Tibial nerve (tissue), 4 donors: ENCODE measurements around the gene MRPL43. TPM values are rescaled to one million over a fixed set of nuclear protein-coding genes. Genes with fewer than 3 reads are reported as not detected.

Source experiments
- DNase-seq, 2 donors: peaks; one replicate each; pipeline ENCODE4 v3.0.0-alpha.2; 2019; ENCODE audit warnings: low spot score in 2 of 2
- H3K27ac ChIP-seq, 4 donors: fragments of 200-600 bp; sonication (generic) in 3 of 4; one replicate each; pipeline ENCODE4 v1.5.1; 2017 to 2019; ENCODE audit warnings: mild to moderate bottlenecking in 1 of 4
- H3K27me3 ChIP-seq, 2 donors: fragments of 200-600 bp; sonication (generic) in 1 of 2; one replicate each; pipeline versions ENCODE4 v1.5.1 to v1.6.0; 2017 to 2019
- H3K36me3 ChIP-seq, 3 donors: fragments of 200-600 bp; sonication (generic); one replicate each; pipeline ENCODE4 v1.5.1; 2018 to 2019
- H3K4me1 ChIP-seq, 4 donors: fragments of 200-600 bp; sonication (generic) in 3 of 4; one replicate each; pipeline ENCODE4 v1.5.1; 2017 to 2019
- H3K4me3 ChIP-seq, 4 donors: fragments of 200-600 bp; sonication (generic) in 3 of 4; one replicate each; pipeline ENCODE4 v1.5.1; 2017 to 2019; ENCODE audit warnings: mild to moderate bottlenecking in 1 of 4, moderate library complexity in 1 of 4
- H3K9me3 ChIP-seq, 4 donors: fragments of 200-600 bp; sonication (generic) in 3 of 4; one replicate each; pipeline ENCODE4 v1.5.1; 2017 to 2019
- CTCF ChIP-seq, 5 experiments: fragments of 200-600 bp in 3 of 5; fragments of 450-650 bp in 2 of 5; sonication (generic) in 3 of 5; IDR thresholded peaks; one replicate each; pipeline ENCODE4 v1.5.1; 2016 to 2019; ENCODE audit warnings: antibody characterized with exemption in 5 of 5, mild to moderate bottlenecking in 3 of 5, moderate library complexity in 2 of 5
- EP300 ChIP-seq, 2 donors: sonication (generic); formaldehyde crosslinking; IDR thresholded peaks; one replicate each; pipeline ENCODE4 v1.6.1; 2017; ENCODE audit warnings: antibody characterized with exemption in 2 of 2, mild to moderate bottlenecking in 1 of 2
- POLR2A ChIP-seq, 2 donors: fragments of 450-650 bp; IDR thresholded peaks; one replicate each; pipeline ENCODE4 v1.6.1; 2017; ENCODE audit warnings: antibody characterized with exemption in 2 of 2, mild to moderate bottlenecking in 2 of 2, moderate library complexity in 2 of 2
- WGBS, 2 donors: methylation state at CpG; one replicate each; pipeline ENCODE4 v1.1.5; 2018; 5-methylcytosine and 5-hydroxymethylcytosine counted together
- total RNA-seq, 4 donors: library from RNA; depleted of rRNA; stranded (reverse); fragments of >200 nt; gene quantifications; one replicate each; pipeline ENCODE4 v1.1.0, GENCODE V29; 2016

MRPL43 gene
- total RNA-seq, 4 donors from 2014 or later = 64.1 to 146 (median 99.5) TPM

GRCh38 chr10:101030496-101031127 is 43.3 kb upstream of the MRPL43 start:
- no peaks in the 10 kb centered on the region for H3K27me3 ChIP-seq
- peaks cover 0 to 12% (median 7%) of the 10 kb centered on the region in 3 donors for H3K36me3 ChIP-seq
- peaks cover 0 to 37% (median 21%) of the 10 kb centered on the region in 4 donors for H3K4me1 ChIP-seq
- no peak for TF ChIP-seq EP300 (IDR thresholded peaks at IDR 0.05)
- no peak for TF ChIP-seq CTCF (IDR thresholded peaks at IDR 0.05)
- no peak for TF ChIP-seq POLR2A (IDR thresholded peaks at IDR 0.05)
- no peak for DNase-seq
- peak overlapping the region in 3 of 4 donors; percentile 99 for H3K27ac ChIP-seq
- H3K4me3 ChIP-seq = peak overlapping the region; percentile 69 to 86 (median 80)
- 10 to 29% methylated on average over 9 to 21 of the region's 25 CpGs for WGBS, 2 donors
- H3K9me3 ChIP-seq = no peaks in the 10 kb centered on the region

DNA sequence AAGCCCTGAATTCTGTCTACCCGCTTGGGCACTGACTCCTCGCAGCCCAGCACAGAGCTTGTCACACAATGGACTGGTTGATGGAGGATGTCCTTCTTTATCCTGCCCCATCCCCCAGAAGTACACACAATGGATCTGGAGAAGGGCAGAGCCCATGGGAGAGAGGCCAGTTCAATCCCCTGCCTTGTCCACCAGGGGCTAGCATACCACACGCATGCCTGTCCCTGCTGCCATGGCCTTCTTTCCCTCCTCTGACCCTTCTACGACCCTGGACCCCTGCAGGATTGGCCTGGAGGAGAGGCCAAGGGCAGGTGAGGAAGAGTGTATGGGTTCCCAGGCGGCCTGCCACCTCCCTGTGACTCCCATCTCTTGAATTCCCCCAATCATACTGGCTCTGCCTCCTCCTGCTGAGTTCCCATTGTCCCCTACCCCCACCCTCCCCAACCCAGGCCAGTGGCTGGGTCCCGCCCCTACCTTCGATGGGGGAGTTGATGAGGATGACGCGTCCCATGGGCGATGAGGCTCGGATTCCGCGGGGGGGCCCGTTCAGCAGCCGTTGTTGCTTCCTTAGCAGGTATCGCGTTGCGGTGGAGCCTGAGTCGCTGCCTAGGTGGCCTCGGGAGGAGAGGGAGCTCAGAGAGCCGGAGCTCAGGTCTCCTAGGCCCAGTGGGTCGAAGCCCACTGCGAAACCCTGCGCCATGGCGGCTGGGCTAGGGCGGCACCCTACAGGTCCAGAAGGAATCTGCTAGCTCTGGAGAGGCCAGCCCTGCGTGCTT is 42.4 kb upstream of the MRPL43 start:
- DNase-seq = no peak
- Histone ChIP-seq H3K4me1 (peaks cover 0 to 37% (median 21%) of the 10 kb centered on the region in 4 donors), H3K27ac (no peak overlapping the region), H3K4me3 (no peak overlapping the region), H3K9me3 (no peaks in the 10 kb centered on the region), H3K27me3 (no peaks in the 10 kb centered on the region), H3K36me3 (peaks cover 0 to 3% (median 2%) of the 10 kb centered on the region in 3 donors)
- WGBS, 2 donors = 50 to 66% methylated on average over 22 to 26 of the region's 27 CpGs
- TF ChIP-seq POLR2A (IDR thresholded peaks at IDR 0.05) (no peak), EP300 (IDR thresholded peaks at IDR 0.05) (no peak), CTCF (IDR thresholded peaks at IDR 0.05) (no peak)

- Histone ChIP-seq H3K36me3 (no peaks in the 10 kb centered on the region), H3K4me1 (peaks cover 0 to 32% (median 20%) of the 10 kb centered on the region in 4 donors), H3K4me3 (no peak overlapping the region), H3K27me3 (no peaks in the 10 kb centered on the region), H3K9me3 (no peaks in the 10 kb centered on the region), H3K27ac (no peak overlapping the region)
- 63 to 64% methylated on average over 7 of the region's 7 CpGs for WGBS, 2 donors
- no peak for TF ChIP-seq EP300 (IDR thresholded peaks at IDR 0.05)
- no peak for TF ChIP-seq POLR2A (IDR thresholded peaks at IDR 0.05)
- no peak for TF ChIP-seq CTCF (IDR thresholded peaks at IDR 0.05)
- no peak for DNase-seq
These were observed 41.4 kb upstream of the MRPL43 start for GRCh38 chr10:101028446-101029337.

DNA sequence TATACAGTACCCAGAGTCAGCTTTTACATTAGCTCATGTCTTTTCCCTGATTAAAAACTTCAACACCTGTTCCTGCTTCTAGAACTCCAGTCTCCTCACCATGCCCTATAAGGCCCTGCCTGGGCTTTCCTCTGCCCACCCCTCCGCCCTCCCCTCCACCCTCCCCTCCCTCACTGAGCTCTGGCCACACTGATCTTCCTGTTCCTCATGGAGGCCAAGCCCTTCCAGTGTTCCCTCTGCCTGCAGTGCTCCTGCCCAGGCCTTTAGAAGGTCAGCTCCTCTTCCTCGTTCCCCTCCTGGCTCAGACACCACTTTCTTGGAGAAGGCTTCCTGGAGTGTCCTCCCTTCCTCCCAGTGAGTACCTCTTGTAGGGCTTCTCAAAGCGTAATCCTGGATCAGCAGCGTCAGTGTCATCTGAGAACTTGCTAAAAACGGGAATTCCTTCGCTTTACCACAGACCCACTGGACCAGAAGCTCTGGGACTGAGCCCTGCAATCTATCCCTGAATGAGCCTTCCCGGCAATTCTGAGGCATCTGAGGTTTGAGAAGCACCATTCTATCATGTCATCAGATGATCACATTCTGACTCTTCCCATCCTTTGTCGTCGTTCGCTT is 39.9 kb upstream of the MRPL43 start:
- Histone ChIP-seq H3K4me1 (peaks cover 0 to 21% (median 9%) of the 10 kb centered on the region in 4 donors), H3K9me3 (no peaks in the 10 kb centered on the region), H3K27me3 (no peaks in the 10 kb centered on the region), H3K27ac (no peak overlapping the region), H3K36me3 (no peaks in the 10 kb centered on the region), H3K4me3 (no peak overlapping the region)
- TF ChIP-seq CTCF (IDR thresholded peaks at IDR 0.05) = no peak
- no peak for TF ChIP-seq EP300 (IDR thresholded peaks at IDR 0.05)
- WGBS, 2 donors = 75 to 78% methylated on average over 10 of the region's 10 CpGs
- no peak for DNase-seq
